ENCODE data around the gene CAMKK2.
A peak's percentile ranks its signal among the peaks of the same experiment; 100 is the strongest.

Gene CAMKK2

DNA sequence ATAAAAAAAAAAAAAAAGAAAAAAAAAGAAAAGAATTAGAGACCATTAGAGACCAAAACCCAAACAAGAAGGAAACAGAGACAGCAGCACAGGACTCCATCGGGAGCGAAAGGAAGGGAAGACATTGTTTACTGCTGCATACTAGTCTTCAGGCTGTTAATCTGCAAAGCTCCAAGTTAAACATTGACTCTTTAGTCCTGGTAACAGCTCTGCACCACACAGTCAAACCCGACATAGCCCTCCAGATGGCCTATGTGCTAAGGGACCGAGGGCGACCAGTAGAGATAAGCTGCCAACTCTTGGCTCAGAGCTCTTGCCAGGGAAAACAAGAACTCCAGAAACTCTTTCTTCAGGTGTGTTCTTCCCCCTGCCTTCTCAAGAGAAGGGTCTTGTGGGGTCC is 78.7 kb downstream of the CAMKK2 start:
- H3K4me1 ChIP-seq (ENCODE audit: control insufficient read depth, insufficient read depth, low read length) = no peaks in the 10 kb centered on the region
- no peak overlapping the region for H3K4me3 ChIP-seq (ENCODE audit: low read depth, low read length)
- H3K36me3 ChIP-seq (ENCODE audit: control insufficient read depth in 2 of 2, insufficient read depth in 1 of 2, low read length in 2 of 2) = peaks cover 8 to 27% of the 10 kb centered on the region in 2 experiments; a peak in 2 of 3 replicates
- TF ChIP-seq ZNF791 (tag by site-specific recombination; IDR thresholded peaks at IDR 0.05) (no peak), ZNF155 (tag by site-specific recombination; IDR thresholded peaks at IDR 0.05) (no peak), ZNF394 (tag by site-specific recombination; IDR thresholded peaks at IDR 0.05; ENCODE audit: borderline replicate concordance) (no peak), ZNF433 (tag by site-specific recombination; IDR thresholded peaks at IDR 0.05; ENCODE audit: low read depth) (no peak), ZNF146 (tag by site-specific recombination; IDR thresholded peaks at IDR 0.05) (0 out of 2 replicates have a peak, but pooled peaks have one; percentile 33), ZFP69B (tag by site-specific recombination; IDR thresholded peaks at IDR 0.05) (no peak)
- TF ChIP-seq, protein P1, sequence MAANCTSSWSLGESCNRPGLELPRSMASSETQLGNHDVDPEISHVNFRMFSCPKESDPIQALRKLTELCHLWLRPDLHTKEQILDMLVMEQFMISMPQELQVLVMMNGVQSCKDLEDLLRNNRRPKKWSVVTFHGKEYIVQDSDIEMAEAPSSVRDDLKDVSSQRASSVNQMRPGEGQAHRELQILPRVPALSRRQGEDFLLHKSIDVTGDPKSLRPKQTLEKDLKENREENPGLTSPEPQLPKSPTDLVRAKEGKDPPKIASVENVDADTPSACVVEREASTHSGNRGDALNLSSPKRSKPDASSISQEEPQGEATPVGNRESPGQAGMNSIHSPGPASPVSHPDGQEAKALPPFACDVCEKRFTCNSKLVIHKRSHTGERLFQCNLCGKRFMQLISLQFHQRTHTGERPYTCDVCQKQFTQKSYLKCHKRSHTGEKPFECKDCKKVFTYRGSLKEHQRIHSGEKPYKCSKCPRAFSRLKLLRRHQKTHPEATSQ (tag by site-specific recombination; IDR thresholded peaks at IDR 0.05) = no peak
- H3K9me3 ChIP-seq (ENCODE audit: control insufficient read depth, insufficient read depth, low read depth, low read length) = no peaks in the 10 kb centered on the region
- no peak overlapping the region for H3K27ac ChIP-seq (ENCODE audit: extremely low read depth, low read depth, low read length)
- ChIA-PET POLR2A (no interaction called here), CTCF (interaction anchor here (0.6 to 2.9 kb wide), 3 partner anchors 13 to 860 kb away, joined by 3 to 12 read pairs (median 5); no protein-coding TSS in a partner anchor)

DNA sequence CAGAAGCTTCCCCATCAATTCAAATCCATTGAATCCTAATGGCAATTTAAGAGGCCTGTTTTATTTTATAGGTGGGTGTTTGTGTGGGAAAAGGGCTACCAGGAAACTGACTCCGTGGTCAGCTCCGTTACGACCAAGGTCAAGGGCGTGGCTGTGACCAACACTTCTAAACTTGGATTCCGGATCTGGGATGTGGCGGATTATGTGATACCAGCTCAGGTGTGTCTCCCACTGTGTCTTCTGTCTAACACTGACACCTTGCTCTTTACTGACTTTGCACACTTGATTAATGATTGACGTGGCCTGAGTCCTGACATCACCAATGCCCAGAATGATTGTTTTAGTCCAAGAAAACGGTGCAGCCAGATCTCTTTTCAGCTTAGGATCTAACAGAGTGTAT is 79.4 kb downstream of the CAMKK2 start:
- Histone ChIP-seq H3K4me3 (ENCODE audit: low read depth, low read length) (no peak overlapping the region), H3K4me1 (ENCODE audit: control insufficient read depth, insufficient read depth, low read length) (no peaks in the 10 kb centered on the region), H3K27ac (ENCODE audit: extremely low read depth, low read depth, low read length) (no peak overlapping the region), H3K9me3 (ENCODE audit: control insufficient read depth, insufficient read depth, low read depth, low read length) (no peaks in the 10 kb centered on the region), H3K36me3 (ENCODE audit: control insufficient read depth in 2 of 2, insufficient read depth in 1 of 2, low read length in 2 of 2) (peaks cover 8 to 25% of the 10 kb centered on the region in 2 experiments; a peak in 2 of 3 replicates)
- POLR2A ChIA-PET = interaction anchor here (0.5 kb wide), 1 partner anchor 121 kb away, joined by 4 read pairs; no protein-coding TSS in a partner anchor
- CTCF ChIA-PET = interaction anchor here (1.1 to 2.9 kb wide), 3 partner anchors 13 to 246 kb away, joined by 3 to 12 read pairs (median 3); no protein-coding TSS in a partner anchor
- no peak for TF ChIP-seq ZNF211 (tag by site-specific recombination; IDR thresholded peaks at IDR 0.05; ENCODE audit: low read depth)
- no peak for TF ChIP-seq ZBTB1 (tag by site-specific recombination; IDR thresholded peaks at IDR 0.05)
- TF ChIP-seq ZNF354C (tag by site-specific recombination; IDR thresholded peaks at IDR 0.05; ENCODE audit: borderline replicate concordance, low read depth) = no peak
- TF ChIP-seq ZNF132 (tag by site-specific recombination; IDR thresholded peaks at IDR 0.05; ENCODE audit: borderline replicate concordance) = no peak

DNA sequence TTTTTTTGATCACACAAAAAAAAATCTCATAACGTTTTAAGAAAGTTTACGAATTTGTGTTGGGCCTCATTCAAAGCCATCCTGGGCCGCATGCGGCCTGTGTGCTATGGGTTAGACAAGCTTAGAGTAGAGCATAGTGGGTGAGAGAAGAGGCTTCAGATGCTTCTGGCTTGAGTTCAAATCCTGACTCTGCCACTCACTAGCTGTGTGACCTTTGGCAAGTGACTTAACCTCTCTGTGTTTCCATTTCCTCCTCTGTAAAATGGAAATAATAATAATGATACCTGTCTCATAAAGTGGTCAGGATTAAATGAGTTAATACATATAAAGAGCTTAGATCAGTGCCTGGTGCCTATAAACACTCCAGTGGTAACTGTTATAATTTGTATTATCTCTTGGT is 80.4 kb downstream of the CAMKK2 start:
- TF ChIP-seq ZNF768 (tag by site-specific recombination; IDR thresholded peaks at IDR 0.05) (peak; percentile 87; the same call in 1 of the 2 replicates), KLF1 (tag by site-specific recombination; IDR thresholded peaks at IDR 0.05) (no peak)
- peaks cover 8 to 24% of the 10 kb centered on the region in 2 experiments; a peak in 2 of 3 replicates for H3K36me3 ChIP-seq (ENCODE audit: control insufficient read depth in 2 of 2, insufficient read depth in 1 of 2, low read length in 2 of 2)
- ChIA-PET CTCF (interaction anchor here (0.7 to 2.9 kb wide), 5 partner anchors 13 to 245 kb away, joined by 3 to 12 read pairs (median 3); no protein-coding TSS in a partner anchor), POLR2A (no interaction called here)
- H3K4me1 ChIP-seq (ENCODE audit: control insufficient read depth, insufficient read depth, low read length) = no peaks in the 10 kb centered on the region
- no peaks in the 10 kb centered on the region for H3K9me3 ChIP-seq (ENCODE audit: control insufficient read depth, insufficient read depth, low read depth, low read length)
- H3K27ac ChIP-seq (ENCODE audit: extremely low read depth, low read depth, low read length) = no peak overlapping the region
- no peak overlapping the region for H3K4me3 ChIP-seq (ENCODE audit: low read depth, low read length)

DNA sequence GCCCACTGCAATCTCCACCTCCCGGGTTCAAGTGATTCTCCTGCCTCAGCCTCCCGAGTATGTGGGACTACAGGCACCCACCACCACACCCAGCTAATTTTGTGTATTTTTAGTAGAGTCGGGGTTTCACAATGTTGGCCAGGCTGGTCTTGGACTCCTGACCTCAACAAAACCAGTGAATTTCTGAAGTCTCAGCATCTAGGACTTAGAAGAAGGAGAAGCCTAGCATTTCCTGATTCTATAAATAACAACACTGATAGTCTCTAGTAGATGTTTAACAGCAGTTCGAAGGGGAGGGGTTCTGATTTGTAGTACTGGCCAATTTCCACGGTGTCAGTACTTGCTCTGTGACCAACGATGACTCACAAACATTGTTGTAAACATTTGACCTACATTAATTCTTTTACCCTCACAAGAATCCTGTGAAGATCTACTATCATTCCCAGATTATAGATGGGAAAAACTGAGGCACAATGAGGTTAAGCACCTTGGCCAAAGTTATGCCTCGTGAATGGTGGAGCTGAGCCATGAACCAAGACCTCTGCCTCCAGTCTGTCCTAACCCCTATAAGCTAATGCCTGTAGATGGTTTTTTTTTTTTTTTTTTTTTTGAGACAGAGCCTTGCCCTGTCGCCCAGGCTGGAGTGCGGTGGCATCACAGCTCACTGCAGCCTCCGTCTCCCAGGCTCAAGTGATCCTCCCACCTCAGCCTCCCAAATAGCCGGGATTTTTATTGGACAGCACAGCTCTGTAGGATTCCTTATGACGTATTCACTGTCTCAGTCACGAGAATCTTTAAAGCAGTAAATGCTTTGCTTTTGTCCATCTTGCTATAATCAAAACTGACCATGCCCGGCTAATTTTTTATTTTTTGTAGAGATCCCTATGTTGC is 81.4 kb downstream of the CAMKK2 start:
- POLR2A ChIA-PET = interaction anchor here (0.6 kb wide), 1 partner anchor 36 kb away, joined by 3 read pairs; no protein-coding TSS in a partner anchor
- H3K36me3 ChIP-seq (ENCODE audit: control insufficient read depth in 2 of 2, insufficient read depth in 1 of 2, low read length in 2 of 2) = peaks cover 8 to 21% of the 10 kb centered on the region in 2 experiments; a peak in 2 of 3 replicates
- CTCF ChIA-PET = interaction anchor here (0.6 to 1.3 kb wide), 3 partner anchors 12 to 222 kb away, joined by 3 read pairs; no protein-coding TSS in a partner anchor

More for the DNA sequence above, 81.4 kb downstream of the CAMKK2 start:
- TF ChIP-seq ZNF155 (tag by site-specific recombination; IDR thresholded peaks at IDR 0.05) = no peak
- TF ChIP-seq, protein P2, sequence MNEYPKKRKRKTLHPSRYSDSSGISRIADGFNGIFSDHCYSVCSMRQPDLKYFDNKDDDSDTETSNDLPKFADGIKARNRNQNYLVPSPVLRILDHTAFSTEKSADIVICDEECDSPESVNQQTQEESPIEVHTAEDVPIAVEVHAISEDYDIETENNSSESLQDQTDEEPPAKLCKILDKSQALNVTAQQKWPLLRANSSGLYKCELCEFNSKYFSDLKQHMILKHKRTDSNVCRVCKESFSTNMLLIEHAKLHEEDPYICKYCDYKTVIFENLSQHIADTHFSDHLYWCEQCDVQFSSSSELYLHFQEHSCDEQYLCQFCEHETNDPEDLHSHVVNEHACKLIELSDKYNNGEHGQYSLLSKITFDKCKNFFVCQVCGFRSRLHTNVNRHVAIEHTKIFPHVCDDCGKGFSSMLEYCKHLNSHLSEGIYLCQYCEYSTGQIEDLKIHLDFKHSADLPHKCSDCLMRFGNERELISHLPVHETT (tag by site-specific recombination; IDR thresholded peaks at IDR 0.05) = 0 out of 2 replicates have a peak, but pooled peaks have one; percentile 21
- Histone ChIP-seq H3K4me1 (ENCODE audit: control insufficient read depth, insufficient read depth, low read length) (no peaks in the 10 kb centered on the region), H3K4me3 (ENCODE audit: low read depth, low read length) (no peak overlapping the region), H3K9me3 (ENCODE audit: control insufficient read depth, insufficient read depth, low read depth, low read length) (no peaks in the 10 kb centered on the region), H3K27ac (ENCODE audit: extremely low read depth, low read depth, low read length) (no peak overlapping the region)
